T-helper 1 cell treated with Interleukin-12 subunit alpha and Interleukin-12 subunit beta and Interleukin-4 antibody, amounts not matched to agents 30 μg/mL and 1 μg/mL, for 36 hours (primary cell): ENCODE measurements around the gene FNDC3A.
A peak's percentile ranks its signal among the peaks of the same experiment; 100 is the strongest.

ENCODE experiments used
- H3K27ac Mint-ChIP-seq: one replicate; pipeline ENCODE4 v1.8.0; 2021; ENCODE audit warnings: mild to moderate bottlenecking, mixed read lengths
- H3K27me3 Mint-ChIP-seq: one replicate; pipeline ENCODE4 v1.8.0; 2021; ENCODE audit warnings: low read depth, mixed read lengths
- H3K36me3 Mint-ChIP-seq: one replicate; pipeline ENCODE4 v1.8.0; 2021; ENCODE audit warnings: low read depth, mixed read lengths
- H3K4me1 Mint-ChIP-seq: one replicate; pipeline ENCODE4 v1.8.0; 2021; ENCODE audit warnings: low read depth, mixed read lengths
- H3K4me3 Mint-ChIP-seq: one replicate; pipeline ENCODE4 v1.8.0; 2021; ENCODE audit warnings: mild to moderate bottlenecking, moderate library complexity, mixed read lengths
- H3K9me3 Mint-ChIP-seq: one replicate; pipeline ENCODE4 v1.8.0; 2021; ENCODE audit warnings: mixed read lengths

FNDC3A gene, protein sequence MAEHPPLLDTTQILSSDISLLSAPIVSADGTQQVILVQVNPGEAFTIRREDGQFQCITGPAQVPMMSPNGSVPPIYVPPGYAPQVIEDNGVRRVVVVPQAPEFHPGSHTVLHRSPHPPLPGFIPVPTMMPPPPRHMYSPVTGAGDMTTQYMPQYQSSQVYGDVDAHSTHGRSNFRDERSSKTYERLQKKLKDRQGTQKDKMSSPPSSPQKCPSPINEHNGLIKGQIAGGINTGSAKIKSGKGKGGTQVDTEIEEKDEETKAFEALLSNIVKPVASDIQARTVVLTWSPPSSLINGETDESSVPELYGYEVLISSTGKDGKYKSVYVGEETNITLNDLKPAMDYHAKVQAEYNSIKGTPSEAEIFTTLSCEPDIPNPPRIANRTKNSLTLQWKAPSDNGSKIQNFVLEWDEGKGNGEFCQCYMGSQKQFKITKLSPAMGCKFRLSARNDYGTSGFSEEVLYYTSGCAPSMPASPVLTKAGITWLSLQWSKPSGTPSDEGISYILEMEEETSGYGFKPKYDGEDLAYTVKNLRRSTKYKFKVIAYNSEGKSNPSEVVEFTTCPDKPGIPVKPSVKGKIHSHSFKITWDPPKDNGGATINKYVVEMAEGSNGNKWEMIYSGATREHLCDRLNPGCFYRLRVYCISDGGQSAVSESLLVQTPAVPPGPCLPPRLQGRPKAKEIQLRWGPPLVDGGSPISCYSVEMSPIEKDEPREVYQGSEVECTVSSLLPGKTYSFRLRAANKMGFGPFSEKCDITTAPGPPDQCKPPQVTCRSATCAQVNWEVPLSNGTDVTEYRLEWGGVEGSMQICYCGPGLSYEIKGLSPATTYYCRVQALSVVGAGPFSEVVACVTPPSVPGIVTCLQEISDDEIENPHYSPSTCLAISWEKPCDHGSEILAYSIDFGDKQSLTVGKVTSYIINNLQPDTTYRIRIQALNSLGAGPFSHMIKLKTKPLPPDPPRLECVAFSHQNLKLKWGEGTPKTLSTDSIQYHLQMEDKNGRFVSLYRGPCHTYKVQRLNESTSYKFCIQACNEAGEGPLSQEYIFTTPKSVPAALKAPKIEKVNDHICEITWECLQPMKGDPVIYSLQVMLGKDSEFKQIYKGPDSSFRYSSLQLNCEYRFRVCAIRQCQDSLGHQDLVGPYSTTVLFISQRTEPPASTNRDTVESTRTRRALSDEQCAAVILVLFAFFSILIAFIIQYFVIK

DNA sequence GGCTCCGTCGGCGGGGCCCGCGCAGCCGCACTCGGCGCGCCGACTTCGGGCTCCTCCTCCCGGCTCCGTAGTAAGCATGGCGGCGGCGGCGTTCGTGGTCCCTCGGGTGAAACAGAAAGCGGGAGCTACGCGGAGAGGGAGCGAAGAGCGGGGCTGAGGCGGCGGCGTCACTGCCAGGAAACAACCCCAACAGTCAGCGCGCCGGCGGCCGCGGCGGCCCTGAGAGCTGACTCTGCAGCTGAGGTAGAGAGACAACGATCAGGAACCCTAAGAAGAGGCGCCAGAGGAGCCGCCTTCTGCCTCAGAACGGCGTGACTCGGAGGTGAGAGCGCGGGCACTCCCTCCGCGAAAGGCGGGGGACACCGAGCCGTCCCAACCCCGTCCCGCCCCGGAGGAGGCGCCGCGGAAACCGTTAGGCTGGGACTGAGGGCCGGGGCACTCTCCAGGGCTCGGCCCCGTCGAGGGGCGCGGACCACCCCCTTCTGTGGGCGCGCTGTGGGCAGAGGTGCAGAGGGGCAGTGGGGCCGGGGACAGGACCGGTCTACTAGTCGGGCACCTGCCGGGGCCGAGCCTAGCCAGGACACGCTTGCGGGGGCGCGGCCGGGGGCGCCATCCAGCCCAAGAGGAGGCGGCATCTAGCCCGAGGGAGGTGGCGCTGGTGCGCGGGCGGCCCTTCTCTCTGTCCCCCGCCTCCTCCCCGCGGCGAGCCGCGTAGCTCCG lies at the start of gene FNDC3A:
TSS of gene FNDC3A (plus strand) at position 57 of the 720 bp plus-strand sequence. CDS start 30,279 bp downstream, outside the sequence.
- Mint-ChIP-seq H3K36me3 (peaks cover 30% of the 10 kb centered on the region), H3K4me3 (peak within 1 kb of the TSS; percentile 99), H3K27me3 (peaks cover 5% of the 10 kb centered on the region), H3K4me1 (peaks cover 28% of the 10 kb centered on the region), H3K27ac (peak within 1 kb of the TSS; percentile 100), H3K9me3 (peaks cover 30% of the 10 kb centered on the region)

DNA sequence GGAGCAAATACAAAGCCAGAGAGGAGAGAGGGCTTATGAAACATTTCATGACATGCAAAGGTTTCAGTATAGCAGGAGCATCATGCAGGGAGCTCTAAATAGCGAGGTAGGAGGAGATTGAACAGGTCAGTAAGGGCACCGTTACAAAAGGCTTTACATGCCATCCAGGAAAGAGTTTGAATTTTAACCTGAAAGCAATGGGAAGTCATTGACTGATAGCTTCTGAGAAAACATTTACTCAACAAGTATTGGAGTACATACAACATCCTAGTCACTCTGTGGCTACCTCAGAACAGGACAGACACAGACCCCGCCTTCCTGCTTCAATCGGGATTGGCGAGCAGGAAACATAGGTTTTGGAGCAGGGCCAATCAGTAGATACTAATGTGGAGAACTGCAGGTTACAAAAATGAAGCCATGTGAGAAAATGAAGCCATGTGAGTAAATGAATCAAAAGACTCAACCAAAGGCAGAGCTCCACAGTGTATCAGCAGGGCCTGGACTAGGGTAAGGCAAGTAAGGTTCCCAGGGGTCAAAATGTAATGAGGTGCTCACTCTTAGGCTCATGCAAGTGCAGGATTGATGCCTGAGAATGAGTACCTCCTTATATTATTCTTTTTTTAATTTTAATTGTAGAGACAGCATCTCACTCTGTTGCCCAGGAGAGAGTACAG lies 46.8 kb upstream of the FNDC3A start:
- Mint-ChIP-seq H3K9me3 (peaks cover 12% of the 10 kb centered on the region), H3K27me3 (peaks cover 11% of the 10 kb centered on the region), H3K4me3 (no peak overlapping the region), H3K27ac (no peak overlapping the region), H3K36me3 (peaks cover 2% of the 10 kb centered on the region), H3K4me1 (no peaks in the 10 kb centered on the region)

DNA sequence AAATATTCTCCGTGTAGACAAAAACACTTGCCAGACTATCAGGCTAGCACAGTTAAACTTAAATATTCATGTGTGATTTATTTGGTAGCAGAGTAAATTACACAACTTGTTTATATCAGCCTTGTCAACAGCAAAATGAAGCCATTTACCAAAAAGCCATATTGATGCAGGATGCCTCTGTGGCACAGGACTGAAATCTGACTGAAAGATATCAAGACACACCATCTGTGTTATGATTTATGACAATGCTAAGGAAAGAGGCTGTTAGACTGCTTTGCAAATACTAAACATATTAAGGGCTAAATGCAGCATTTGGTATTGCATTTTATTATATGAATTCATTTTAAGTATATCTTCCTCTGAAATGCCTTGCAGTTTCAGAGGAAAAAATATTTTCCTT lies 44.8 kb upstream of the FNDC3A start:
- Mint-ChIP-seq H3K27ac (no peak overlapping the region), H3K36me3 (peaks cover 5% of the 10 kb centered on the region), H3K9me3 (peaks cover 23% of the 10 kb centered on the region), H3K4me3 (no peak overlapping the region), H3K4me1 (no peaks in the 10 kb centered on the region), H3K27me3 (peaks cover 14% of the 10 kb centered on the region)

DNA sequence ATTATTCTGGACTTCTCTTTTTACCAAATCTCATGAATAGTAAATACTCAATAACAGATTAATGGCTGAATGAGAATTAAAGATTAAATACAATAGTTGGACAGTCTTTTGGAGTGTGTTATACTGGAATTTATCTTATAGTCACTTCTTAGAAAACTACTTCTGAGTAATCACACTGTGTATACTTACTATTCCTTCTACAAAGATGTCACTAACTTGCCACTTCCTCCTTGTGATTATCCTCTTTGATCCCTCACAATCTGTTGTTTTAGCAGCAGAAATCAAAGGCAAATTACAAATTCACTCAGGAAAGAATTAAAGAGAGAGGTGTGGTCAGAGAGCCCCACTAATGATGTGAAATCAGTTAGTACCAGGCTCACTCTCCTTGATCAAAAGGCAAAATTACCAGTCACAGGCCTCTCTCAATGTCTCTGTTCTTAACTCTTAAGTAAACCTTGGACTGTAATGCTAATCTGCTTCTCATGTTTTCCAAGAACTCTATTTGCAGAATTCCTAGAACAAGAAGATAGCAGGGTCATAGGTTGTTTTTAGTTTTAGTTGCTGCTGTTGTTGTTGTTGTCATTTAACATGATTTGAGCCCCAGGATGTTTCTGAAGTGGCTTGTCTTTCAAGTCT lies 37.3 kb upstream of the FNDC3A start:
- peak overlapping the region; percentile 51 for H3K27ac Mint-ChIP-seq
- H3K4me1 Mint-ChIP-seq = peaks cover 19% of the 10 kb centered on the region
- H3K36me3 Mint-ChIP-seq = peaks cover 5% of the 10 kb centered on the region
- peaks cover 20% of the 10 kb centered on the region for H3K9me3 Mint-ChIP-seq
- H3K4me3 Mint-ChIP-seq = no peak overlapping the region
- H3K27me3 Mint-ChIP-seq = peaks cover 6% of the 10 kb centered on the region

DNA sequence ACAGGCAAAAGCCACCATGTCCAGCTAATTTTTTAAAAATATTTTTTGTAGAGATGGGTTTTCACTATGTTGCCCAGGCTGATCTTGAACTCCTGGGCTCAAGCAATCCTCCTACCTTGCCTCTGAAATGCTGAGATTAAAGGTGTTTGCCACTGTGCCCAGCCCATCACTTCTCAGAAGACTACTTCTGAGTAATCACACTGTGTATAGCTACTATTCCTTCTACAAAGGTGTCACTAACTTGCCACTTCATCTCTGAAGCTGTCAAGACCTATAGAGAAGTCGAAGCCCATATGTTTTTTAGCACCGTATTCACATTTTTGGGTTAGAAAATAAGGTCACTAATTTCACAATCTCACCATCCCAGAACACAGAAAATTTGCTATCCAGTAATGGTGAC lies 36.0 kb upstream of the FNDC3A start:
- Mint-ChIP-seq H3K4me1 (peaks cover 19% of the 10 kb centered on the region), H3K36me3 (peaks cover 2% of the 10 kb centered on the region), H3K4me3 (no peak overlapping the region), H3K9me3 (peaks cover 8% of the 10 kb centered on the region), H3K27ac (no peak overlapping the region), H3K27me3 (no peaks in the 10 kb centered on the region)

DNA sequence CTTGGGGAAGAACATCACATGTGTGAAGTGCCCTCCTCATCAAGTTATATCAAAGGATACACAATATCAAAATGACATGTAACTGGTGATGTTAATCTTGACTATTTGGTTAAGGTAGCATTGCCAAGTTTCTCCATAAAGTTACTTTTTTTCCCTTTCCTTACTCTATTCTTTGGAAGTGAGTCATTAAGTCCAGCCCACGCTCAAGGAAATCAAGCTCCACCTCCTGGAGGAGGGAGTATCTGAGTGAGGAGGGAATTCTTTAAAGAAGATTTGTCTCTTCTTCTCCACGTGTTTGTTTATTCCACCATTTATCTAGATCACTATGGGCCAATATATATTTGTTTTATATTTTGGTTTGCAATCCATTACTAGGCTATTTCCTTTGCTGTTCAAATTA lies 33.6 kb upstream of the FNDC3A start:
- H3K9me3 Mint-ChIP-seq = peaks cover 4% of the 10 kb centered on the region

DNA sequence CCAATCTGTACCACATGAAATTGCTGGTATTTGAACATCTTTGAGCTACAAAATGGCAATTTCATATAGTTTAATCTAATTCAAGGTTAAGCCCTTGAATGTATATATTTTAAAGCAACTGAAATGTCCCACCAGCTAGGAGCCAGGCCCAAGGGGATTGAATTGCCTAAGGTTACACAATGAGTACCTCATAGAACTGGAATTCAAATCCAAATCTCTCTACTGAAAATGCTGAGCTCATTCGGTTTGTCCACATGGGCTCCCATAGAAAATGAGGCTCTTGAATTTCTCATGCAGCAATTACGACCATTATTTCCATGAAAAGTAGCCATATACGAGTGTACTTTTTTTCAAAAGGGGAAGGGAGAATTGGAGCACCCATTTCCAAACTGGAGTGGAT lies 31.5 kb upstream of the FNDC3A start:
- Mint-ChIP-seq H3K27me3 (peaks cover 4% of the 10 kb centered on the region), H3K27ac (no peak overlapping the region), H3K36me3 (no peaks in the 10 kb centered on the region), H3K4me1 (peaks cover 7% of the 10 kb centered on the region), H3K4me3 (no peak overlapping the region), H3K9me3 (no peaks in the 10 kb centered on the region)

More for the DNA sequence above, 33.6 kb upstream of the FNDC3A start:
- Mint-ChIP-seq H3K27ac (no peak overlapping the region), H3K4me1 (peaks cover 19% of the 10 kb centered on the region), H3K36me3 (no peaks in the 10 kb centered on the region), H3K27me3 (peaks cover 4% of the 10 kb centered on the region), H3K4me3 (no peak overlapping the region)

DNA sequence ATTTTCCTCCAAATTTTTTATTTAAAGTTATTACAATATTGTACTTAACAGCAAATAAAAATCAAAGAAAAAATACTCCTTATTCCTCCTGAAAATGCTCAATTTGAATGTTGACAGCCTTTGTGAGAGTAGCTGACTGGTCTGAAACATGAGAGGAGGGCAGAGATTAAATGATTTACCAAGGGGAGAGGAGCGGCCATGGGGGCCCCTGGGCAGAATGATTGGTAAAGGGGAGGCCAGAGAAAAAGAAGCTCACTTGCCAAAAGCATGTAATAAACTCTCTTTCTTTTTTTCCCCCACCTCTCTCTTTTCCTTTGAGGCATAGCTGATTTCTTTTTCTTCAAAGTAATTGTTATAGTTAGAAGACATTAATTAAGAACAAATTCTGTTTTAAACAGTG lies 30.1 kb upstream of the FNDC3A start:
- Mint-ChIP-seq H3K9me3 (no peaks in the 10 kb centered on the region), H3K36me3 (no peaks in the 10 kb centered on the region), H3K27me3 (peaks cover 6% of the 10 kb centered on the region), H3K4me1 (no peaks in the 10 kb centered on the region), H3K4me3 (no peak overlapping the region), H3K27ac (no peak overlapping the region)

DNA sequence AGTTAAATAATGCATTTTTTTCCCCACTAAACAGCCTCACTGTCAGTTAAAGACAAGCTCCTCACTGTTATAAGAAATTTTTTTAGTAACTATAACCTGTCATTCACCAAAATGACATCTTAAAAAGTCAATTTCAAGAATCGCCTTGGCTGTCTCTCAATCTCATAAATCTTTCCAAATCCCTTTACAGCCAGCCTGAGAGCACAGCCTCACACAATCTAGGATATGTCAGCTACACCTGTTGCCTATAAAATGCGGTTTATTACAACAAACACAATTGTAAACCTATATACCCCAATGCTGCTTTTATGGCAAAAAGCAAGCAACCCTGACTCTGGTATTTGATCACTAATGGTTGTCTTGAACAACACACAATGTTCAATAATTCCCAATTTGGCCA lies 29.5 kb upstream of the FNDC3A start:
- no peaks in the 10 kb centered on the region for H3K9me3 Mint-ChIP-seq
- no peaks in the 10 kb centered on the region for H3K4me1 Mint-ChIP-seq
- no peak overlapping the region for H3K4me3 Mint-ChIP-seq
- H3K27ac Mint-ChIP-seq = no peak overlapping the region
- peaks cover 11% of the 10 kb centered on the region for H3K27me3 Mint-ChIP-seq
- H3K36me3 Mint-ChIP-seq = no peaks in the 10 kb centered on the region

DNA sequence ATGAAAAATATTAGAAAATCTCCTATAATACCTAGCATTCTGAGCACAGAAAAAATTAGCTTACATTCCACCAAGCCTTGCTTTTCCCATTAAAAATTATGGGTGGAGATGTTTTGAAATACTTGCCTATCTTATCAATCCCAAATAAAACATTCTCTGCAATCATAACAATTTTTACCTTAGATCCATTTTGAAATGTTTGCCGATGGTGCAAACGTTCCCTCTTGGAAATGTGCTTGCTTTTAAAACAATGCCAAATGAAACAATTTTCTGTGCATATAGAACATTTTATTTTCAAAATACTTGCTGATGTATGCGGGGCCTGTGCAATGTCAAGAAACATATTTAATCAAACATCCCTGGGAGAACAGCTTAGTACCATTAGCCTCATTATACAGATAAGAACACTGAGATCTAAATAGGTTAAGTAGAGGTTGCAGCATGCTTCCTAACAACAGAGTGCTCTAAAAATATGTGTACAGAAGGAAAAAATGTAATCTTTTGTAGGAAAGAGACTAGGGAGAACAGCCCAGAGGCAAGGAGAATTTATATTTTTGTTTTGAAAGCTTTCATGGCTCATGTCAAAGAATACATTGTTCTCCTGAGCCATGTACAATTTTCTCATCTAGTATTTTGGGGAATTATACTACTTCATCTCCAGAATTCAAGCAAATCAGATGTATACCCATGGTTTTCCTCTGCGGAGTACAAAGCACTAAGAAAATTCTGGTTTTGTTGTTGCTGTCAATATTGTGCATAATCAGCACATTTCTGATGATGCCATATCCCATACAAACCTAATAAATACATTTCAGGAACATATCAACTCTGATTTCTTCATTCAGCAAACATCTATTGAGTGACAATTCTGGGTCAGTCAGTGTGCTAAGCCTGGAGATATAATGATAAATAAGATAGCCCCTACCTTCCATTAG lies 25.9 kb upstream of the FNDC3A start:
- H3K4me1 Mint-ChIP-seq = no peaks in the 10 kb centered on the region
- H3K27ac Mint-ChIP-seq = no peak overlapping the region

DNA sequence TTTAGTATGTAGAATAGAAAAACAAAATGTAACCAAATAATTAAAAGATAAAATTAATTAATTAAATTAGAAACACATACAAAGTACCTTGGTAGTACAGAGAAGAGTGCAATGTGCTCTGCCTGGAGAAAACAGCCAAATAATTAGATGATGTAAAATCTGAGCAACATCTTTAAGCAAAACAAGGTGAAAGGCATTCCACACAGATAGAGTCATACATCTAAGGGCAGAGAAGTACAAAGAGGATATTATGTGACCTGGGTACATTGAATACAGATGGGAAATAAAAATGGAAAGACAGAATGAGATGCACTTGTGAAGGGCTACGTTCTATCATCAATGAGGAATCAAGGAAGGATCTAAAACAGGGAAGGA lies 25.2 kb upstream of the FNDC3A start:
- no peaks in the 10 kb centered on the region for H3K36me3 Mint-ChIP-seq
- no peak overlapping the region for H3K4me3 Mint-ChIP-seq
- no peaks in the 10 kb centered on the region for H3K4me1 Mint-ChIP-seq
- peaks cover 11% of the 10 kb centered on the region for H3K27me3 Mint-ChIP-seq
- no peaks in the 10 kb centered on the region for H3K9me3 Mint-ChIP-seq
- no peak overlapping the region for H3K27ac Mint-ChIP-seq

More for the DNA sequence above, 25.9 kb upstream of the FNDC3A start:
- Mint-ChIP-seq H3K36me3 (no peaks in the 10 kb centered on the region), H3K4me3 (no peak overlapping the region), H3K9me3 (no peaks in the 10 kb centered on the region), H3K27me3 (peaks cover 11% of the 10 kb centered on the region)

DNA sequence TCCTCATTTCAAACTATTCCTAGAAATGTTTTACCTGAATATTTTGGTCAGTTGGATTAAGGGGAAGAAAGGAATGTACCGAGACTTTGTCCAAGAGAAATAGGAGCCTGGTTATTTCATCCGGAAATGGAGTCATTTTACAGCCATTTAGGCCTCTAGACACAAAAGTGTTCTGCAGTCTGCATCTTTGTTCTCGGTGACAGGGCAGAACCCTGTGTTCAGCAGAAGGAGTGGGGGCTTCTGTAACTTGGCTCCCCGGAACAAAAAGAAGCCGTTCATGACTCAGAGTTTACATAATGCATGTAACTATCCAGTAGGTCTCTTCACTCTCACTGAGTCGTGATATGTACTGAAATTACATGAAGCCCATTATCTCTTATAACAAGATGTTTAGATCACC lies 21.6 kb upstream of the FNDC3A start:
- Mint-ChIP-seq H3K4me1 (no peaks in the 10 kb centered on the region), H3K27me3 (peaks cover 15% of the 10 kb centered on the region), H3K36me3 (no peaks in the 10 kb centered on the region), H3K4me3 (no peak overlapping the region), H3K27ac (no peak overlapping the region), H3K9me3 (no peaks in the 10 kb centered on the region)
